NB4 (cell line): ENCODE data around the gene CXCL11.

Source experiments
- DNase-seq: peaks from one replicate; pipeline ENCODE4 v3.0.0; 2010; ENCODE audit warnings: low read depth
- H3K4me3 ChIP-seq: one replicate; pipeline ENCODE4 v1.5.1; 2011; ENCODE audit warnings: mild to moderate bottlenecking, low read depth, low read length, moderate library complexity
- MYC ChIP-seq: IDR thresholded peaks from 2 replicates; pipeline ENCODE4 v1.6.1; 2011; ENCODE audit warnings: low read depth, low read length
- POLR2A ChIP-seq: IDR thresholded peaks from 2 replicates; pipeline ENCODE4 v1.6.1; 2011; ENCODE audit warnings: mild to moderate bottlenecking; ENCODE audit not compliant: insufficient read length; ENCODE audit errors: extremely low read depth
- TF ChIP-seq, protein P1 (sequence below): IDR thresholded peaks from 2 replicates; pipeline ENCODE4 v1.6.1; 2011; ENCODE audit warnings: low read depth, low read length
- TF ChIP-seq, protein P2 (sequence below): IDR thresholded peaks from one replicate; pipeline ENCODE4 v1.5.1; 2012; ENCODE audit warnings: low read depth, low read length

CXCL11 gene

DNA sequence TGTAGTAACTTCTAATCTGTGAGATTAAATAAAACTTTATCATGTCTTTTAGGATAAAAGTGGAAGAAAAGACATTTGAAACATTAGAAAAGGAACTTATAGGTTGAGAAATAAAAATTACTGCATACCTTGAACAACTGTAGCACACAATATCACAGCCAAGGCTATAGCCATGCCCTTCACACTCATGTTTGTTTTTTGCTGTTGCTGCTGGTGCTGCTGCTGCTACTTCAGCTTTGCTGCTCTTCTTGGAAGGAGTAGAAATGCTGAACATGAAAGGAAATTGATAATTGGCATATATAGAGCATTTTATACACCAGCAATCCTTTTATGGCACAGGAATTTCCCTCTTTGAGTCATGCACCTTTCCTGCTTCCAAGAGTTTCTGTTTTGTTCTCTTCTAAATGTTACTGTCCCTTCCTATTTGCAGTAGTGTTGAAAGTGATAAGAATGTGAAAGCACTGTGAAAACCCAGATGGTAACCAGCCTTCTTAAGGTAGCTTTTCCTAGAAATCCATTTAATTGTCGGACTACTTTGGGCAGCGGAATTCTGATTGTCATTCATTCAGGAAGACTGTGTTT lies at the start of gene CXCL11:
CXCL11 (minus strand) TSS at position 272 of the 582 bp plus-strand sequence; CDS start at position 189, 83 bp downstream.
- TF ChIP-seq, protein P1, sequence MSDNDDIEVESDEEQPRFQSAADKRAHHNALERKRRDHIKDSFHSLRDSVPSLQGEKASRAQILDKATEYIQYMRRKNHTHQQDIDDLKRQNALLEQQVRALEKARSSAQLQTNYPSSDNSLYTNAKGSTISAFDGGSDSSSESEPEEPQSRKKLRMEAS = no peak
- TF ChIP-seq POLR2A (no peak), MYC (no peak)
- TF ChIP-seq, protein P2, sequence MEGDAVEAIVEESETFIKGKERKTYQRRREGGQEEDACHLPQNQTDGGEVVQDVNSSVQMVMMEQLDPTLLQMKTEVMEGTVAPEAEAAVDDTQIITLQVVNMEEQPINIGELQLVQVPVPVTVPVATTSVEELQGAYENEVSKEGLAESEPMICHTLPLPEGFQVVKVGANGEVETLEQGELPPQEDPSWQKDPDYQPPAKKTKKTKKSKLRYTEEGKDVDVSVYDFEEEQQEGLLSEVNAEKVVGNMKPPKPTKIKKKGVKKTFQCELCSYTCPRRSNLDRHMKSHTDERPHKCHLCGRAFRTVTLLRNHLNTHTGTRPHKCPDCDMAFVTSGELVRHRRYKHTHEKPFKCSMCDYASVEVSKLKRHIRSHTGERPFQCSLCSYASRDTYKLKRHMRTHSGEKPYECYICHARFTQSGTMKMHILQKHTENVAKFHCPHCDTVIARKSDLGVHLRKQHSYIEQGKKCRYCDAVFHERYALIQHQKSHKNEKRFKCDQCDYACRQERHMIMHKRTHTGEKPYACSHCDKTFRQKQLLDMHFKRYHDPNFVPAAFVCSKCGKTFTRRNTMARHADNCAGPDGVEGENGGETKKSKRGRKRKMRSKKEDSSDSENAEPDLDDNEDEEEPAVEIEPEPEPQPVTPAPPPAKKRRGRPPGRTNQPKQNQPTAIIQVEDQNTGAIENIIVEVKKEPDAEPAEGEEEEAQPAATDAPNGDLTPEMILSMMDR = no peak
- H3K4me3 ChIP-seq = no peak within 1 kb of the TSS
- DNase-seq = no peak

DNA sequence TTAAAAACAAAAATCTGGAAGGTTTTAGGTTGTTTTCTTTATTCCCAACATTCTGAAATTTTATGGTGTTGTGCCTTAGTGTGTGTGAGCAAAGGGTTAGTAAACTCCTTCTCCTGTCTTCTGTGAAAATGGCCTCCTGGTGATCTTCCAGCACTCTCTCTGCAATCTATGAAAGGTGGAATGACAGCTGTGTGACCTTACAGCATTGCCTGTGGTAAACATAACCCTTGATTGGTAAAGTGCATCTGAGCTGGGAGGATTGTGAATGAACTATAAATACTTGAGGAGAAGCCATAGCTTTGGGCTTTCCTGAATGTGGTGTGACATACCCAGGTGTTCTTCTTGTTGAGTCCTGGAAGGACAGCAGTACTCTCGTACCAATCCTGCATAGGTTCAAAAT lies 48.7 kb upstream of the CXCL11 start:
- TF ChIP-seq, protein P2 = no peak
- TF ChIP-seq, protein P1 = no peak
- TF ChIP-seq MYC = no peak
- no peak for TF ChIP-seq POLR2A
- DNase-seq = no peak
- H3K4me3 ChIP-seq = no peak overlapping the region

DNA sequence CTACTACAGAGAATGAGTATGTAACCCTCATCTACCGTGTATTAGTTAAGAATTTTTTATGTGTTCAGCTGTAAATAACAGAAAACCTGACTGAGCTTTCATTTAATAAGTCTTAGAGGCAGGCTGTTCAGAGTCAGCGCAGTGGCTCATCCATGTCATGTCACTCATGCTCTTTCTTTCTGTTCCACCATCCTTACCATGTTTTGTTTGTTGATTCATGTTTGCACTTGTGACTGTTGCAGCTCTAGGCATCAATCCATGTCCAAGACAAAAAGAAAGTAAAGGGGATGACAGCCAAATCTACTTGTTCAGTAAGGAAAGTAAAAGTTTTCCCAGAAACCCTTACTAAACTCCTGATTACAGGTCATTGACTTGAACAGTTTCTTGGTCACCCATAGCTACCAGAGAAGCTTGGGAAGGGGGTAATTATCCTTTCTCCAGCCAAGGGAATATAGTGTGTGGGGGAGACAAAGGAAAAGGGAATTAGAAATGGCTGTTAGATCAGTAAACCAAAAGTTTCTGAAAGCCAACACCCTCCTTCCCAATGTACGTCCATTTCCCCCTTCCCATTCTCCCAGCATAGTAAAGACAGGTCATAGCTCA lies 47.6 kb upstream of the CXCL11 start:
- DNase-seq = no peak
- TF ChIP-seq POLR2A = no peak
- TF ChIP-seq, protein P1 = no peak
- TF ChIP-seq, protein P2 = no peak
- no peak for TF ChIP-seq MYC
- H3K4me3 ChIP-seq = no peak overlapping the region

DNA sequence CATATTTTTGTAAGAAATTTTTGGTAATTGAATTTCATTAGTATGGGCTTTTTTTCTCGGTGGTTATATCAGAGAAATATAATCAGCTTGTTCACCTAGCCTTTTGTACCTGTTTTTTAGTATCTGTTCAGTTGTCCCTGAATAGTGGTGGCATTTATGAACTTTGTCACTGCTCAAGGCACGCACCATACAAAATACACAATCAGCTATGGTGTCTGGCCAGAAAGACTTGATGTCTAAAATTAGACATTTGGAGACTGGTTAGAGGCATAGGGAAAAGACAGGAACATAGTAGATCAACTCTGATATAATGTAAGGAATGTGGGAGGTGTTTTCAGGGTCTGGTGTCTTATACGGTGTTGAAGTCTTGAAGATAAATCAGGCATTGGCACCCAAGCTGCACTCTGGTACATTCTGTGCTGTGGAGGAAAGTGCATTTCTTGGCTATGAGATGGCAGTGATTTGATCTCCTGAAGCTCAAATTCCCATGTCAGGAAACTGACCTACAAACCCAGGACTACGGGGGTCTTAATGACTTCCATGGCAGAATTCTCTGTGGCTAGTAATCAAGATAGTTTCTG lies 42.3 kb upstream of the CXCL11 start:
- TF ChIP-seq, protein P2 = no peak
- no peak for TF ChIP-seq MYC
- TF ChIP-seq, protein P1 = no peak
- H3K4me3 ChIP-seq = no peak overlapping the region

DNA sequence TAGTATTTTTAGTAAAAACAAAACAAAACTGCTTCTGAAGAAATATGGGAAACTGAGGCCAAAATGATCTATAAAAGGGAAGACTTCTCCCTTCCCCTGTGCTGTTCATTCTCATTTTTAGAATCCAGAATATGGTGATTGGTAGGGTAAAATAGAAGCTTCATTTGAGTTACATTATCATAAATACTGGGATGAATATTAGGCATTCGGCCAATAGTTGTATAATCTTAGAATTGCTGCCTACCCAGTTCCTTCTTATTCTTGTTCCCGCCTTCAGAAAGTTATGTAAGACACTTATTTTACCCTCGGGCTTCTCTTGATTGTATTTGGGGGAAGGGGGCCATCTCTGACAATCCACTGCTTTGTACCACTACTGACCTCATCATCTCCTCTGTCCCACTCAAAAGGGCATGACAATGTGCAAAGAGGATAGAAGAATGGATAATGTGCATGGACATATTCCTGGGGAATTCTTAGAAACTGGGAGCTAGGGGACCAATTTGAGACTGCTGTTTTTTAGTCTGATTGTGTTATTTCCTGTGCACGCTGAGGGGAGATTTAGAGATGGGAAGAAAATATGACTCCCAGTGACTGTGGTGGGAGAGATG lies 39.2 kb upstream of the CXCL11 start:
- TF ChIP-seq, protein P1 = no peak
- TF ChIP-seq, protein P2 = no peak
- no peak for TF ChIP-seq MYC
- no peak for TF ChIP-seq POLR2A
- no peak for DNase-seq
- H3K4me3 ChIP-seq = no peak overlapping the region

More for the DNA sequence above, 42.3 kb upstream of the CXCL11 start:
- DNase-seq = no peak
